Fibroblast of the aortic adventitia (primary cell): ENCODE data around the gene VPS4B. TPM values are rescaled to one million over a fixed set of nuclear protein-coding genes. Genes with fewer than 3 reads are reported as not detected.

Experiments used
- DNase-seq: peaks from one replicate; pipeline ENCODE4 v3.0.0-alpha.2; 2010; ENCODE audit warnings: low read depth
- H3K4me3 ChIP-seq: 2 replicates; pipeline ENCODE4 v1.5.1; 2011; ENCODE audit warnings: low read depth, mild to moderate bottlenecking, control low read depth, low read length, moderate library complexity
- CTCF ChIP-seq: IDR thresholded peaks from 2 replicates; pipeline ENCODE4 v1.5.1; 2011; ENCODE audit warnings: mild to moderate bottlenecking, low read length, control low read depth, inconsistent platforms; ENCODE audit not compliant: insufficient read depth
- total RNA-seq: library from RNA; depleted of rRNA; stranded (reverse); fragments of >200 nt; gene quantifications from 2 replicates; pipeline ENCODE4 v1.2.3, GENCODE V29; 2012; ENCODE audit warnings: low replicate concordance

Gene VPS4B
- total RNA-seq, 1 donor: 38.1 TPM

GRCh38 chr18:63377275-63377980 is 44.8 kb downstream of the VPS4B start:
- TF ChIP-seq CTCF: no peak
- DNase-seq: no peak
- H3K4me3 ChIP-seq: no peak overlapping the region

- DNase-seq: peak; percentile 83
- no peak for TF ChIP-seq CTCF
- no peak overlapping the region for H3K4me3 ChIP-seq
Measured at GRCh38 chr18:63376538-63376937, 45.7 kb downstream of the VPS4B start.

GRCh38 chr18:63374540-63374939 is 47.7 kb downstream of the VPS4B start:
- peak; percentile 52 for DNase-seq
- H3K4me3 ChIP-seq: no peak overlapping the region
- no peak for TF ChIP-seq CTCF

GRCh38 chr18:63373161-63373560 is 49.1 kb downstream of the VPS4B start:
- no peak for TF ChIP-seq CTCF
- H3K4me3 ChIP-seq: no peak overlapping the region
- no peak for DNase-seq

- H3K4me3 ChIP-seq: no peak overlapping the region
- DNase-seq: peak; percentile 48
- TF ChIP-seq CTCF: no peak
Measured at GRCh38 chr18:63368611-63369010, 53.7 kb downstream of the VPS4B start.

- no peak for TF ChIP-seq CTCF
- peak; percentile 99 for DNase-seq
- peak within 1 kb of the TSS; percentile 92 for H3K4me3 ChIP-seq
Measured at GRCh38 chr18:63367053-63367953, 55.0 kb downstream of the VPS4B start, which contains the start of gene KDSR. KDSR (minus strand) TSS chr18:63367206; CDS start chr18:63367118, 88 bp downstream.
